Upper lobe of right lung (tissue), 1 donor: Measurements from ENCODE around the gene WDR26. TPM values are rescaled to one million over a fixed set of nuclear protein-coding genes. Genes with fewer than 3 reads are reported as not detected.

Experiments used
- ATAC-seq: fragments of 200-7000 bp; cut with Tn5 transposase; one replicate; pipeline ENCODE4 v1.9.1; 2020; ENCODE audit warnings: mild to moderate bottlenecking, moderate library complexity
- DNase-seq: peaks from one replicate; pipeline ENCODE4 v3.0.0-alpha.2; 2020
- H3K27ac ChIP-seq: fragments of 200-600 bp; one replicate; pipeline ENCODE4 v1.8.0; 2022
- H3K27me3 ChIP-seq: fragments of 200-600 bp; one replicate; pipeline ENCODE4 v1.8.0; 2022; ENCODE audit warnings: mild to moderate bottlenecking
- H3K36me3 ChIP-seq: fragments of 200-600 bp; one replicate; pipeline ENCODE4 v1.8.0; 2022
- H3K4me1 ChIP-seq: fragments of 200-600 bp; one replicate; pipeline ENCODE4 v1.8.0; 2022
- H3K4me3 ChIP-seq: fragments of 200-600 bp; one replicate; pipeline ENCODE4 v1.8.0; 2022; ENCODE audit warnings: mild to moderate bottlenecking
- H3K9me3 ChIP-seq: fragments of 200-600 bp; one replicate; pipeline ENCODE4 v1.8.0; 2022
- CTCF ChIP-seq: fragments of 200-600 bp; IDR thresholded peaks from one replicate; pipeline ENCODE4 v1.8.0; 2022; ENCODE audit warnings: antibody characterized with exemption
- intact Hi-C: fragments of 100-400 bp; cut with DNase I; formaldehyde crosslinking; loops from one replicate; pipeline ENCODE4 v1.11.0; 2022
- total RNA-seq: library from RNA; stranded (reverse); fragmentation: NEBNext Ultra II Directional; extraction: Animal tissue kit (Norgen Biotek cat#: 25700); gene quantifications from one replicate; pipeline ENCODE4 v1.2.1, GENCODE V29; 2021
- donor health status: DM: no; HTN: yes; CAD: no; lungs with severe emphysema.

Gene WDR26
- total RNA-seq, 1 donor from 2014 or later, result 96.1 TPM

DNA sequence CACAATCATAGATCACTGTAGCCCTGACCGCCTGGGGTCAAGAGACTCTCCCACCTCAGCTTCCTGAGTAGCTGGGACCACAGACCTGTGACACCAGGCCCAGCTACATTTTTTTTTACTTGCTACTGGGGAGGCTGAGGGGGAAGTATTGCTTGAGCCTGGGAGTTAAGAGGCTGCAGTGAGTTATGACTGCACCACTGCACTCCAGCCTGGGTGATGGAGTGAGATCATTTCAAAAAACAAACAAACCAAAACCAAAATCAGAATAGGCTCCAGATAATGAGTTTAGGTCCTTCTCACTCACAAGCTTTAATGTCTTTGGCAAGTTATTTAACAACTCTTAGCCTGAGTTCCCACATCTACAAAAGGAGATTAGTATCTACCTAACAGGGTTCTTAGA, 22.8 kb downstream of the WDR26 start:
- Histone ChIP-seq H3K27me3 (no peaks in the 10 kb centered on the region), H3K9me3 (no peaks in the 10 kb centered on the region), H3K27ac (no peak overlapping the region), H3K4me3 (no peak overlapping the region), H3K36me3 (peaks cover 97% of the 10 kb centered on the region), H3K4me1 (no peaks in the 10 kb centered on the region)
- no peak for TF ChIP-seq CTCF
- ATAC-seq, result no peak
- intact Hi-C loops, result no loop called here
- DNase-seq, result no peak

DNA sequence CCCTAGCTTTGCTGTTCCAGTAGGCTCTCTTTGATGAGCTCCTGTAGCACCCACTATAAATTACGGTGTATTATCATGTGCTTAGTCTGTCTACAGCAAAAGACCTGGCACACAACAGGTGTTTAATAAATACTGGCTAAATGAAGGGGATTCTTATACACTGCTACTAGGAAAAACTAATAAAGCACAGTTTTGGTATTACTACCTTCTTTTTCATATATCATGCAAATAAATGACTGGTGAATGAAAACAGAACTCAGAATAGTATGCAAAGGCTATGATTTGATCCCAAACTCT, 26.4 kb downstream of the WDR26 start:
- DNase-seq (no peak), ATAC-seq (no peak)
- Histone ChIP-seq H3K27ac (no peak overlapping the region), H3K4me1 (no peaks in the 10 kb centered on the region), H3K36me3 (peaks cover 97% of the 10 kb centered on the region), H3K27me3 (no peaks in the 10 kb centered on the region), H3K4me3 (no peak overlapping the region), H3K9me3 (no peaks in the 10 kb centered on the region)
- TF ChIP-seq CTCF, result no peak
- intact Hi-C loops, result no loop called here

- H3K9me3 ChIP-seq, result no peaks in the 10 kb centered on the region
- H3K27me3 ChIP-seq, result no peaks in the 10 kb centered on the region
- no peak overlapping the region for H3K4me3 ChIP-seq
- ATAC-seq (no peak), DNase-seq (no peak)
- intact Hi-C loops, result no loop called here
- no peak overlapping the region for H3K27ac ChIP-seq
- no peak for TF ChIP-seq CTCF
- H3K4me1 ChIP-seq, result no peaks in the 10 kb centered on the region
- peaks cover 97% of the 10 kb centered on the region for H3K36me3 ChIP-seq
Measured at GRCh38 chr1:224407571-224408293, 26.9 kb downstream of the WDR26 start.

- ATAC-seq (no peak), DNase-seq (no peak)
- no peak for TF ChIP-seq CTCF
- Histone ChIP-seq H3K4me1 (no peaks in the 10 kb centered on the region), H3K9me3 (no peaks in the 10 kb centered on the region), H3K27ac (no peak overlapping the region), H3K27me3 (no peaks in the 10 kb centered on the region), H3K36me3 (peaks cover 98% of the 10 kb centered on the region), H3K4me3 (no peak overlapping the region)
- intact Hi-C loops, result no loop called here
Measured at GRCh38 chr1:224406216-224406615, 28.4 kb downstream of the WDR26 start.

GRCh38 chr1:224405604-224405970, 29.0 kb downstream of the WDR26 start:
- ATAC-seq, result no peak
- Histone ChIP-seq H3K27me3 (no peaks in the 10 kb centered on the region), H3K4me3 (no peak overlapping the region), H3K27ac (no peak overlapping the region), H3K4me1 (no peaks in the 10 kb centered on the region), H3K36me3 (peaks cover 98% of the 10 kb centered on the region), H3K9me3 (no peaks in the 10 kb centered on the region)
- intact Hi-C loops, result no loop called here
- no peak for TF ChIP-seq CTCF
- no peak for DNase-seq
